ENCODE measurements around the gene HRK.
"Not testable (repeated sequence)": the region's sequence is repeated elsewhere in the genome, so short reads cannot be mapped to it uniquely, and the experiment has no call there.

The HRK gene

GRCh38 chr12:116818341-116818856 is 62.8 kb downstream of the HRK start:
- FAIRE-seq = no peak

GRCh38 chr12:116814766-116815165 is 66.5 kb downstream of the HRK start:
- not testable (repeated sequence) for FAIRE-seq

DNA sequence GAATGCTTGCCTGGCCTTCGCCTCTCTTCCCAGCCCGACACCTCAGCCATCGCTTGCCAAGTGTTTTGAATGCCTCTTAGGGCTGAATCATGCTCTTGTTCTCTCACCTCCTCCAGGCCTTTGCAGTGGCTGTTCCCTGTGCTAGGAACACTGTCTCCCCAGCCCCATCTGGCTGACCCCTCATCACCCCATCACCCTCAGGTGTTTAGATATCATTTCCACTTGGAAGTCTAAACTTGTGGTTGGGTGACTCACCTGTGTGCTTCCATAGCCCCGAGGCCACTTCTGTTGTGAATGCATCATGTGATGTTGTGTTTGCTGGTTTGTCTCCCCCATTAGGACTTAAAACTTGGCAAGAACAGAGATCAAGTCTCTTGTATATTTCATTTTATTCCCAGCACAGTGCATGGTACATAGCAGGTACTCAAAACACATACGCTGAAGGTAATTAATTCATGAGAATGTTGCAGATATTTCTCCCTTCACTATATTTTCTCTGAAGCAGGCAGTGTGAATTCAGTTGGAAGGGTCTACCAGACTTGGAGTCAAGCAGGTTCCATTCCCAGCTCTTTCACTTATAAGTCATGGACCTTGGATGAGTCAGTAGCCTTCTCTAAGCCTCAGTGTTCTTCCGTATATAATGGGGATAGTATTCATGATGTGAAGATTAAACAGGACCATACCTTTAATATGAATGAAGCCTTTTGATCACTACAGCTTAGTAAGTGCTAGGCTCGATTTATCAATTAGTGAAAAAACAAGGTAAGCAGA is 67.8 kb downstream of the HRK start:
- no peak for FAIRE-seq

DNA sequence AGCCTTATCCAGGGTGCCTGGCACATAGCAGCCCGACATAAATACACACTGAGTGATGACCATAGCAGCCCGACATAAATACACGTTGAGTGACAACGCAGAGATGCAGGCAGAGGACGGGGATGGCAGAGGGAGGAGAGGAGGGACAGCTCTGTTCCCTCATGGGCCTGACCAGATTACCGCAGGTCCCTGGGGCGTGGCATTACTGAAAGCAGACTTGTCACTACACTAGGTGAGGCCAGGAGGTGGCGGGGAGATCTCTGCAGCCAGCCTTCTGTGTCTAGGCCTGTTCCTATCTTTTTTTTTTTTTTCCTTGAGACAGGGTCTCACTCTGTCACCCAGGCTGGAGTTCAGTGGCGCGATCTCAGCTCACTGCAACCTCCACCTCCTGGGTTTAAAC is 69.0 kb downstream of the HRK start:
- no peak for FAIRE-seq

GRCh38 chr12:116808113-116809105 is 72.8 kb downstream of the HRK start:
- no peak for FAIRE-seq

GRCh38 chr12:116807546-116807945 is 73.7 kb downstream of the HRK start:
- no peak for FAIRE-seq

GRCh38 chr12:116806845-116807440 is 74.3 kb downstream of the HRK start:
- FAIRE-seq = no peak

Measured in endometrium (tissue), 2 donors.